HCT116 (cell line): ENCODE results near the gene NBAS. TPM values are rescaled to one million over a fixed set of nuclear protein-coding genes. Genes with fewer than 3 reads are reported as not detected.

ENCODE experiments used
- ATAC-seq: fragments of 200-7000 bp; cut with Tn5 transposase; 2 replicates; pipeline ENCODE4 v1.9.1; 2020; ENCODE audit warnings: mild to moderate bottlenecking, moderate library complexity
- BruUV-seq: library from RNA; stranded (reverse); fragments of 400-500 nt; replicated peaks from 2 replicates; lab custom pipeline; 2021; lab: Mats Ljungman, UMichigan
- CTCF ChIA-PET: fragments of 300-600 bp; sonication (Branson Sonifier 250); formaldehyde crosslinking; loops from one replicate; lab custom pipeline; 2021; ENCODE audit warnings: antibody characterized with exemption; lab: Charles Lee
- POLR2A ChIA-PET: fragments of 300-600, 350-600 bp; sonication (Branson Sonifier 250); formaldehyde crosslinking; loops from one replicate; lab custom pipeline; 2021; ENCODE audit warnings: antibody characterized with exemption; lab: Charles Lee
- RAD21 ChIA-PET, 2 experiments: fragments of 300-600 bp; sonication (Branson Sonifier 250); formaldehyde crosslinking; loops; one replicate each; lab custom pipeline; 2023; ENCODE audit warnings: low total read pairs in 2 of 2; ENCODE audit not compliant: uncharacterized antibody in 2 of 2, unreplicated experiment in 2 of 2, low non-redundant PET in 1 of 2; lab: Charles Lee
- DNase-seq: peaks from one replicate; pipeline ENCODE4 v3.0.0-alpha.2; 2010; ENCODE audit warnings: low read depth, low spot score
- H2AFZ ChIP-seq: fragments of 200-600 bp; shearing (Covaris generic), sonication (generic); 2 replicates; pipeline ENCODE4 v1.6.1; 2017; ENCODE audit warnings: low read depth, mixed run types, mixed read lengths, antibody characterized with exemption, low read length; ENCODE audit not compliant: poor library complexity, severe bottlenecking
- H3K27ac ChIP-seq: 2 replicates; pipeline ENCODE4 v1.5.1; 2012; ENCODE audit warnings: low read depth, low read length
- H3K27me3 ChIP-seq: fragments of 200-600 bp; sonication (generic); 2 replicates; pipeline ENCODE4 v1.6.1; 2016; ENCODE audit warnings: mixed run types, low read length, mixed read lengths; ENCODE audit not compliant: insufficient read depth
- H3K36me3 ChIP-seq, 2 experiments: fragments of 200-500 bp in 1 of 2; fragments of 200-600 bp in 1 of 2; sonication (Bioruptor generic) in 1 of 2; sonication (generic) in 1 of 2; 2 replicates each; pipeline versions ENCODE4 v1.5.1 to v1.6.1; 2014 to 2016; ENCODE audit warnings: low read length in 2 of 2, inconsistent platforms in 1 of 2, mixed read lengths in 1 of 2, mixed run types in 1 of 2; ENCODE audit not compliant: insufficient read depth in 2 of 2, control insufficient read depth in 1 of 2
- H3K4me1 ChIP-seq, 2 experiments: fragments of 200-600 bp in 1 of 2; sonication (generic) in 1 of 2; 2 replicates each; pipeline versions ENCODE4 v1.5.1 to v1.6.1; 2012 to 2017; ENCODE audit warnings: low read length in 2 of 2, inconsistent platforms in 1 of 2, mild to moderate bottlenecking in 1 of 2, mixed read lengths in 1 of 2, mixed run types in 1 of 2, moderate library complexity in 1 of 2; ENCODE audit not compliant: insufficient read depth in 2 of 2, control insufficient read depth in 1 of 2
- H3K4me2 ChIP-seq: fragments of 200-600 bp; sonication (generic); 2 replicates; pipeline ENCODE4 v1.6.1; 2017; ENCODE audit warnings: mixed run types, low read length, mixed read lengths
- H3K4me3 ChIP-seq, 2 experiments: fragments of 200-600 bp in 1 of 2; sonication (generic) in 1 of 2; replicated peaks in 1 of 2; 2 replicates each; pipeline ENCODE4 v1.5.1; 2011 to 2016; ENCODE audit warnings: low read length in 2 of 2, control low read depth in 1 of 2, low read depth in 1 of 2, mild to moderate bottlenecking in 1 of 2, mixed read lengths in 1 of 2, mixed run types in 1 of 2
- H3K79me2 ChIP-seq: fragments of 200-600 bp; sonication (generic); 2 replicates; pipeline ENCODE4 v1.6.1; 2017; ENCODE audit warnings: mild to moderate bottlenecking, mixed run types, low read length, moderate library complexity, mixed read lengths; ENCODE audit not compliant: insufficient read depth
- H3K9ac ChIP-seq: fragments of 200-600 bp; sonication (generic); 2 replicates; pipeline ENCODE4 v1.6.1; 2016; ENCODE audit warnings: low read length, mixed read lengths
- H3K9me2 ChIP-seq: fragments of 200-600 bp; sonication (generic), shearing (Covaris generic); 2 replicates; pipeline ENCODE4 v1.6.1; 2017; ENCODE audit warnings: mixed run types, mild to moderate bottlenecking, moderate library complexity; ENCODE audit not compliant: insufficient read depth
- H3K9me3 ChIP-seq, 2 experiments: fragments of 200-500 bp in 1 of 2; fragments of 200-600 bp in 1 of 2; sonication (Bioruptor generic) in 1 of 2; sonication (generic) in 1 of 2; 2 replicates each; pipeline ENCODE4 v1.6.1; 2014 to 2017; ENCODE audit warnings: low read length in 2 of 2, mixed read lengths in 2 of 2, inconsistent platforms in 1 of 2, low read depth in 1 of 2, mild to moderate bottlenecking in 1 of 2, mixed run types in 1 of 2, moderate library complexity in 1 of 2; ENCODE audit not compliant: control insufficient read depth in 1 of 2, insufficient read depth in 1 of 2
- H4K20me1 ChIP-seq: fragments of 200-600 bp; sonication (generic), shearing (Covaris generic); 2 replicates; pipeline ENCODE4 v1.6.1; 2017; ENCODE audit warnings: mixed run types, mild to moderate bottlenecking, moderate library complexity; ENCODE audit not compliant: insufficient read depth
- CBX3 ChIP-seq: IDR thresholded peaks from 2 replicates; pipeline ENCODE4 v1.6.1; 2012; ENCODE audit warnings: low read depth
- CEBPB ChIP-seq: IDR thresholded peaks from 2 replicates; pipeline ENCODE4 v1.6.1; 2012; ENCODE audit warnings: low read depth
- EGR1 ChIP-seq: IDR thresholded peaks from 2 replicates; pipeline ENCODE4 v1.6.1; 2012; ENCODE audit warnings: low read depth
- EZH2 ChIP-seq: fragments of 200-600 bp; sonication (generic); IDR thresholded peaks from 2 replicates; pipeline ENCODE4 v1.6.1; 2017; ENCODE audit warnings: antibody characterized with exemption, mixed run types
- FOSL1 ChIP-seq: IDR thresholded peaks from 2 replicates; pipeline ENCODE4 v1.6.1; 2012; ENCODE audit warnings: low read depth
- JUND ChIP-seq: IDR thresholded peaks from 2 replicates; pipeline ENCODE4 v1.6.1; 2012
- MAX ChIP-seq: IDR thresholded peaks from 2 replicates; pipeline ENCODE4 v1.6.1; 2012
- POLR2A ChIP-seq: IDR thresholded peaks from 2 replicates; pipeline ENCODE4 v1.7.0; 2011; ENCODE audit warnings: borderline replicate concordance; ENCODE audit not compliant: insufficient read depth, insufficient read length; ENCODE audit errors: extremely low read depth
- POLR2AphosphoS5 ChIP-seq: IDR thresholded peaks from 2 replicates; pipeline ENCODE4 v1.6.1; 2011; ENCODE audit warnings: mild to moderate bottlenecking, low read depth, low read length, moderate library complexity
- RAD21 ChIP-seq: IDR thresholded peaks from 2 replicates; pipeline ENCODE4 v1.6.1; 2012; ENCODE audit warnings: low read depth, mild to moderate bottlenecking
- REST ChIP-seq: IDR thresholded peaks from 2 replicates; pipeline ENCODE4 v1.6.1; 2012; ENCODE audit warnings: low read depth
- SIN3A ChIP-seq: IDR thresholded peaks from 2 replicates; pipeline ENCODE4 v1.6.1; 2012; ENCODE audit warnings: low read depth
- SP1 ChIP-seq: IDR thresholded peaks from 2 replicates; pipeline ENCODE4 v1.6.1; 2012; ENCODE audit warnings: low read depth
- SRF ChIP-seq: IDR thresholded peaks from 2 replicates; pipeline ENCODE4 v1.6.1; 2012; ENCODE audit warnings: low read depth
- TCF7L2 ChIP-seq: IDR thresholded peaks from 2 replicates; pipeline ENCODE4 v1.7.0; 2011; ENCODE audit warnings: borderline replicate concordance, inconsistent platforms; ENCODE audit not compliant: insufficient read depth, insufficient read length; ENCODE audit errors: extremely low read depth
- YY1 ChIP-seq: IDR thresholded peaks from 2 replicates; pipeline ENCODE4 v1.6.1; 2011; ENCODE audit warnings: low read length, low read depth, moderate library complexity, mild to moderate bottlenecking; ENCODE audit not compliant: insufficient replicate concordance; ENCODE audit errors: extremely low read depth
- ZBTB33 ChIP-seq: IDR thresholded peaks from 2 replicates; pipeline ENCODE4 v1.6.1; 2011; ENCODE audit warnings: mild to moderate bottlenecking, low read length, moderate library complexity; ENCODE audit not compliant: insufficient replicate concordance; ENCODE audit errors: extremely low read depth
- ZNF274 ChIP-seq: fragments of 200-500 bp; sonication (Bioruptor generic); IDR thresholded peaks from 2 replicates; pipeline ENCODE4 v1.6.1; 2014; ENCODE audit warnings: mild to moderate bottlenecking, low read depth, low read length, inconsistent platforms
- intact Hi-C: fragments of 100-400 bp; cut with micrococcal nuclease; formaldehyde crosslinking; loops from 2 replicates; pipeline ENCODE4 v1.10.0; 2022
- total RNA-seq: library from RNA; stranded (reverse); gene quantifications from one replicate; pipeline ENCODE4 v1.2.1, GENCODE V29; 2021; ENCODE audit not compliant: unreplicated experiment
- TF ChIP-seq, protein P1 (sequence below): IDR thresholded peaks from 2 replicates; pipeline ENCODE4 v1.6.1; 2012

Gene NBAS
- total RNA-seq, 1 experiment from 2014 or later, result 32.8 TPM

- Histone ChIP-seq H3K9me3 (no peaks in the 10 kb centered on the region), H3K27ac (no peak overlapping the region), H2AFZ (no peak overlapping the region), H3K27me3 (no peaks in the 10 kb centered on the region), H3K9ac (no peak overlapping the region), H3K79me2 (no peaks in the 10 kb centered on the region), H3K9me2 (no peaks in the 10 kb centered on the region), H4K20me1 (no peaks in the 10 kb centered on the region), H3K4me1 (no peaks in the 10 kb centered on the region), H3K4me2 (no peak overlapping the region), H3K4me3 (no peak overlapping the region), H3K36me3 (no peaks in the 10 kb centered on the region)
- no TSS peak for BruUV-seq
- CTCF ChIA-PET, result no interaction called here
- RAD21 ChIA-PET, result no interaction called here
- TF ChIP-seq ZBTB33 (no peak), CEBPB (no peak), YY1 (no peak), CBX3 (no peak), SIN3A (no peak), ZNF274 (no peak), POLR2AphosphoS5 (no peak), REST (no peak), EGR1 (no peak), RAD21 (no peak), MAX (no peak), TCF7L2 (no peak), SRF (no peak), POLR2A (no peak), SP1 (no peak), JUND (no peak), EZH2 (no peak), FOSL1 (no peak)
- TF ChIP-seq, protein P1, sequence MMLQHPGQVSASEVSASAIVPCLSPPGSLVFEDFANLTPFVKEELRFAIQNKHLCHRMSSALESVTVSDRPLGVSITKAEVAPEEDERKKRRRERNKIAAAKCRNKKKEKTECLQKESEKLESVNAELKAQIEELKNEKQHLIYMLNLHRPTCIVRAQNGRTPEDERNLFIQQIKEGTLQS, result no peak
- intact Hi-C loops, result no loop called here
- POLR2A ChIA-PET, result no interaction called here
- no peak for DNase-seq
- ATAC-seq, result no peak
These were observed 150.2 kb downstream of the NBAS start for GRCh38 chr2:15410884-15411283.
